Measurements from ENCODE around the gene ZNF772. TPM values are rescaled to one million over a fixed set of nuclear protein-coding genes. Genes with fewer than 3 reads are reported as not detected.

ZNF772 gene
- total RNA-seq (2022; extraction: Qiagen RNA extraction) = 1.0 to 2.9 TPM (median 1.4 TPM) in 5 replicates

DNA sequence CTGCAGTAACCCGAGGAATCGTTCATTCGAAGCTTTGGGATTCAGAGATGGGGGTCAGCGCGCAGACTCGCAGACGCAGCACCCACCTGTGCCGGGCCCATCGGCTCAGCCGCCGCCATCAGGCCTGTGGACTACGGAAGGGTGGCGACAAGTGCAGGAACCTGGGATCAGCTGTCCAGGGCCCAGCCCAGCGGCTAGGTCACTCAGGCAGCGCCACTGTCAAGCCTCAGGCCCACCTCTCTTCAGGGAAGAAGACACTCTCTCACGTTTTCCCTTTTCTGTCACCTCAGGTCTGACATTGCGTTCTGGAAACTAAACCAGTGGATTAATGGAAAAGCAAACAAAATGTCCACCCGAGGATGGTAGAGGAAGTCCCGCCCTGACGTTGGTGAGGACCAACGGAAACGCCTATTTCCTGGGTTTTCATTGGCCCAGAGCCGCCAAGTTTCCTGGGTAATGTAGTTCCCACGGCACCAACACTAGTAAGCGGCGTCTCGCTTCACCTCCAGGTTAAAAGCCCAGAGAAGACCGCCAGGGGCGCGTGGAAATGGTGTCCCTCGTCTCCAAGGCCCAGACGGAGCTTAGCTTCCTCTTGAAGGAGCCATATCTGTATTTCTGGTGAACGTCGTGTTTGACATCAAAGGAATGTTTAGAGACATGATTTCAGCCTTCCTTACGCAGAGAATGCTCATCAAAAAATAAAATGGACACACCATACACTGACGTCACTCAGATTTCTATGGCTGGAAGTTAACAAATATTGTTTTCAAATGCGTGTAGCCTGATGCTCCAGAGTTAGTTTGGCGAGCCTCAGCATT is at the start of gene ZNF772:
Gene ZNF772 (minus strand): TSS at position 376 of the 818 bp plus-strand sequence. CDS start 257 bp downstream, at position 119.

DNA sequence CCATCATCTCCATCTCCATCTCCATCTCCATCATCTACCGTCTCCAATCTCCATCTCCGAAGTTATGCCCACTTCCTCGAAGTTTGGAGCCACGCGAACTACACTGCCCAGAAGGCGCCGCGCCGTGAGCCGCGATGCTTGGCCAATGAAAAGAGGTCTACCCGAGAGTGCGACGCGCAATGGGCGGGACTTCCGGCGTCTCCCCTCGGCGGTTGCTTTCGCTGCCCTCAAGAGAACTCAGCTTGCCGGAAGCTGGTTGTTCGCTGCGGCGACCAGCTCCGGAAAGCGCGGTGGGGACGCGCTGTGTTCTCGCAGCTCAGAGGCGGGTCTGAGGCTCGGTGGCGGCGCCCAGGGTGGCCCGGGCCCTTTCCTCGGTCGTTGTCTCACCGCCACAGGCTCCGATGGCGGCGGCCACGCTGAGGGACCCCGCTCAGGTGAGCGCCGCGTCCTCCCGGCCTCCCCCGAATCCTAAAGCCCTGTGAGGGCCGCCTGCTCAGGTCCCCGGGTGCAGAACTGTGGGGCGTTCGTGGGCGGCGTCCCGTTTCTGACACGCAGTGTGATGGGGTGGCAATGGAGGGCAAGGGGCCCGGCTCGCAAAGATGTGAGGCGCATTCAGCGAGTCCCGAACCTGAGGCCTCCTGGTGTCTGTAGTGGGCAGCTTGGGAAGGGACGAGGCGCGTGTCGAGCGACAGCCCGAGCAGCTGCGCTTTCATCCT is 22.5 kb upstream of the ZNF772 start, which contains the start of gene ZNF773:
Gene ZNF773 (plus strand): TSS at position 259 of the 716 bp plus-strand sequence. CDS start 143 bp downstream, at position 402.

DNA sequence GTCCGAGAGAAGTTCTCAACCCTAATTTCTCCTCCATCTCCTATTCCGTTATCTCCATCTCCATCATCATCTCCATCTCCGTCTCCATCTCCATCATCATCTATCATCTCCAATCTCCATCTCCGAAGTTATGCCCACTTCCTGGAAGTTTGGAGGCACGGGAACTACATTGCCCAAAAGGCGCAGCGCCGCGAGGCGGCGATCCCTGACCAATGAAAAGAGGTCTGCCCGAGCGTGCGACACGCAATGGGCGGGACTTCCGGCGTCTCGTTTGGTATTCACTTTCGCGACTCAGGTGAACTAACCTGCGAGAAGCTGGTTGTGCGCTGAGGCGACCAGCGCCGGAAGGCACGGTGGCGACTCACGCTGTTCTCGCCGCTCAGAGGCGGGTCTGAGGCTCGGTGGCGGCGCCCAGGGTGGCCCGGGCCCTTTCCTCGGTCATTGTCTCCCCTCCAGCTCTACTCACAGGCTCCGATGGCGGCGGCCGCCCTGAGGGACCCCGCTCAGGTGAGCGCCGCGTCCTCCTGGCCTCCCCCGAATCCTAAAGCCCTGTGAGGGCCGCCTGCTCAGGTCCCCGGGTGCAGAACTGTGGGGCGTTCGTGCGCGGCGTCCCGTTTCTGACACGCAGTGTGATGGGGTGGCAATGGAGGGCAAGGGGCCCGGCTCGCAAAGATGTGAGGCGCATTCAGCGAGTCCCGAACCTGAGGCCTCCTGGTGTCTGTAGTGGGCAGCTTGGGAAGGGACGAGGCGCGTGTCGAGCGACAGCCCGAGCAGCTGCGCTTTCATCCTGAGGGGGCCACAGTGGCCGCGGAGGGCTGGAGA is 10.3 kb upstream of the ZNF772 start, which contains the start of gene ZNF419:
Gene ZNF419 (plus strand): TSS at position 274 of the 822 bp plus-strand sequence. CDS start 201 bp downstream, at position 475.

DNA sequence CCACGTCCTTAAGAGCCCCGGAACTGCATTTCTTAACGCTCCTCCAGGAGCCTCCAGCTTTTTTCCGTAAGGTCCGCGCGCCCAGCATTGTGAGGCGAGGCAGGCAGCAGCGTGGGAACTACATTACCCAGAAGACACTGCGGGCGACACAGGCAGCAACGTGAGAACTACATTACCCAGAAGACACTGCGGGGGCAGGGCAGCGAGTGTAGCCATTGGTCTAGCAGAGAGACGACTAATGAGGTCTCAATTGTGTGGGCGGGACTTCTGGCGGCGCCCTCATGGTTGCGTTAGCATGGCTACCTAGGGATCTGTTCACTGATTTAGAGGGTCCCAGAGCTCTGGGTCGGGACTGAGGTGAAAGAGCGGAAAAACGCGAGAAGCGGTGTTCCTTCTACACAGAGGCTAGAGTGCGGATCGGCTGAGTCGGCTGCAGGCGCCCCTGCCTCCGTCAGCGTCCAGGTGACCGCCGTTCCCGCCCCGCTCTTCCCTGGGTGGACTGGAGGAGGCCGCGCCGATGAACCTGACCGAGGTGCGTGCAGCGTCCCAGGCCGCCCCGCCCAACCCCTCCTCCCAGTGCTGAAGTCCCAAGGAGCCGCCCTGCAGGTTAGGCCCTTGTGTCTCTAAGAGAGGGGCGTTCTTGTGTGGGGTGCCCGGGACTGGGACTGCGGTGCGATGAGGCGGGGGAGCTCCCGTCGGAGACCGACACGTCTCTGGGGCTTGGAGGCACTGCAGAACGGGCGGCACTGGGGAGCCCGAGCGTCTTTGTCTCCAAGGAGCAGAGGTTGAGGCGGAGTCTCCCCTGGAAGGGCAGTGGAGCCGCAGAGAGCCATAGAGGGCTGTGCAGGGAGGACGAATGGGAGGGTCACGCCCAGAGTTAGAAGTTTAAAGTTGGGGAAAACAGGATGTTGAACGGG is 42.0 kb downstream of the ZNF772 start, which contains the start of gene ZNF749:
Gene ZNF749 (plus strand): TSS at position 264 of the 917 bp plus-strand sequence. CDS start 254 bp downstream, at position 518.

Other genes starting within 250 kb of the ZNF772 start
- gene AURKC, start 246.5 kb downstream of the ZNF772 start, total RNA-seq (2022; extraction: Qiagen RNA extraction) = 0.13 to 0.46 TPM (median 0.28 TPM) in 5 replicates
- 1.1 to 2.5 TPM (median 2.0 TPM) in 5 replicates for gene ZNF805, start 236.9 kb downstream of the ZNF772 start, total RNA-seq (2022; extraction: Qiagen RNA extraction)
- gene ZNF460, start 197.1 kb downstream of the ZNF772 start, total RNA-seq (2022; extraction: Qiagen RNA extraction) = 0.76 to 1.3 TPM (median 1.1 TPM) in 5 replicates
- gene ZNF543, start 157.1 kb downstream of the ZNF772 start, total RNA-seq (2022; extraction: Qiagen RNA extraction) = 0.99 to 2.0 TPM (median 1.4 TPM) in 5 replicates
- gene ZNF304, start 126.3 kb downstream of the ZNF772 start, total RNA-seq (2022; extraction: Qiagen RNA extraction) = 2.0 to 2.9 TPM (median 2.2 TPM) in 5 replicates
- gene TRAPPC2B, start 114.0 kb downstream of the ZNF772 start, total RNA-seq (2022; extraction: Qiagen RNA extraction) = 11.8 to 16.4 TPM (median 15.0 TPM) in 5 replicates
- 1.0 to 2.5 TPM (median 1.4 TPM) in 5 replicates for gene ZNF547, start 114.0 kb downstream of the ZNF772 start, total RNA-seq (2022; extraction: Qiagen RNA extraction)
- gene ZNF548, start 87.7 kb downstream of the ZNF772 start, total RNA-seq (2022; extraction: Qiagen RNA extraction) = 3.2 to 5.6 TPM (median 4.0 TPM) in 5 replicates
- 4.2 to 7.7 TPM (median 5.6 TPM) in 5 replicates for gene ZNF17, start 66.4 kb downstream of the ZNF772 start, total RNA-seq (2022; extraction: Qiagen RNA extraction)
- 12.6 to 16.4 TPM (median 15.3 TPM) in 5 replicates for gene ZNF749, start 42.2 kb downstream of the ZNF772 start, total RNA-seq (2022; extraction: Qiagen RNA extraction)
- gene VN1R1, start 20.4 kb downstream of the ZNF772 start, total RNA-seq (2022; extraction: Qiagen RNA extraction) = 0.05 to 0.08 TPM (median 0.06 TPM) in 4 of 5 replicates, not detected in the other
- gene ZNF419, start 10.2 kb upstream of the ZNF772 start, total RNA-seq (2022; extraction: Qiagen RNA extraction) = 6.1 to 7.8 TPM (median 6.5 TPM) in 5 replicates
- 4.4 to 7.4 TPM (median 4.7 TPM) in 5 replicates for gene ZNF773, start 22.4 kb upstream of the ZNF772 start, total RNA-seq (2022; extraction: Qiagen RNA extraction)
- 1.3 to 2.2 TPM (median 1.7 TPM) in 5 replicates for gene ZNF549, start 49.8 kb upstream of the ZNF772 start, total RNA-seq (2022; extraction: Qiagen RNA extraction)
- gene ZNF550, start 82.3 kb upstream of the ZNF772 start, total RNA-seq (2022; extraction: Qiagen RNA extraction) = 2.1 to 4.0 TPM (median 3.6 TPM) in 5 replicates
- 3.6 to 4.9 TPM (median 4.5 TPM) in 5 replicates for gene ZNF416, start 101.3 kb upstream of the ZNF772 start, total RNA-seq (2022; extraction: Qiagen RNA extraction)
- gene ZIK1, start 106.6 kb upstream of the ZNF772 start, total RNA-seq (2022; extraction: Qiagen RNA extraction) = 0.03 TPM in 1 of 5 replicates, not detected in the others
- 4.6 to 5.8 TPM (median 4.7 TPM) in 5 replicates for gene ZNF530, start 122.3 kb upstream of the ZNF772 start, total RNA-seq (2022; extraction: Qiagen RNA extraction)
- gene ZNF134, start 136.7 kb upstream of the ZNF772 start, total RNA-seq (2022; extraction: Qiagen RNA extraction) = 6.8 to 9.3 TPM (median 8.4 TPM) in 5 replicates
- gene ZNF211, start 155.6 kb upstream of the ZNF772 start, total RNA-seq (2022; extraction: Qiagen RNA extraction) = 5.0 to 7.6 TPM (median 5.9 TPM) in 5 replicates
- gene ZSCAN4, start 191.4 kb upstream of the ZNF772 start, total RNA-seq (2022; extraction: Qiagen RNA extraction) = not detected in 5 replicates
- gene ZNF551, start 204.4 kb upstream of the ZNF772 start, total RNA-seq (2022; extraction: Qiagen RNA extraction) = 4.3 to 6.1 TPM (median 5.5 TPM) in 5 replicates
- gene ZNF154, start 231.6 kb upstream of the ZNF772 start, total RNA-seq (2022; extraction: Qiagen RNA extraction) = not detected in 5 replicates